Caco-2 (cell line): ENCODE measurements around the gene IL9. TPM values are rescaled to one million over a fixed set of nuclear protein-coding genes. Genes with fewer than 3 reads are reported as not detected.

Experiments used
- BruUV-seq: library from RNA; stranded (reverse); fragments of 400-500 nt; replicated peaks from 2 replicates; lab custom pipeline; 2021; lab: Mats Ljungman, UMichigan
- CTCF ChIA-PET: fragments of 300-600 bp; sonication (Branson Sonifier 250); formaldehyde crosslinking; loops from one replicate; lab custom pipeline; 2022; ENCODE audit warnings: antibody characterized with exemption; lab: Charles Lee
- POLR2A ChIA-PET: fragments of 300-600 bp; sonication (Branson Sonifier 250); formaldehyde crosslinking; loops from one replicate; lab custom pipeline; 2022; ENCODE audit warnings: antibody characterized with exemption; lab: Charles Lee
- DNase-seq, 2 experiments: peaks; one replicate each; pipeline versions ENCODE4 v3.0.0 to v3.0.0-alpha.2; 2020 to 2022
- H3K27me3 ChIP-seq: replicated peaks from 2 replicates; pipeline ENCODE4 v1.6.0; 2011; ENCODE audit warnings: low read length; ENCODE audit not compliant: control insufficient read depth, insufficient read depth
- H3K36me3 ChIP-seq: 2 replicates; pipeline ENCODE4 v1.5.1; 2011; ENCODE audit warnings: low read length; ENCODE audit not compliant: control insufficient read depth, insufficient read depth
- H3K4me1 ChIP-seq: fragments of 250-450 bp; sonication (Bioruptor Pico); 2 replicates; pipeline ENCODE4 v1.5.1; 2020; ENCODE audit warnings: mild to moderate bottlenecking
- H3K4me3 ChIP-seq: 2 replicates; pipeline ENCODE4 v1.5.1; 2011; ENCODE audit warnings: low read depth, mild to moderate bottlenecking, control low read depth, low read length
- H3K9me3 ChIP-seq: fragments of 250-450 bp; sonication (Bioruptor Pico); 2 replicates; pipeline ENCODE4 v1.5.1; 2020; ENCODE audit warnings: mild to moderate bottlenecking, moderate library complexity
- H3K27ac Mint-ChIP-seq: one replicate; pipeline ENCODE4 v1.8.0; 2022; ENCODE audit warnings: mixed read lengths; ENCODE audit not compliant: unreplicated experiment
- H3K27me3 Mint-ChIP-seq: one replicate; pipeline ENCODE4 v1.8.0; 2022; ENCODE audit warnings: mixed read lengths; ENCODE audit not compliant: insufficient read depth, unreplicated experiment
- H3K36me3 Mint-ChIP-seq: one replicate; pipeline ENCODE4 v1.8.0; 2022; ENCODE audit warnings: mild to moderate bottlenecking, mixed read lengths; ENCODE audit not compliant: insufficient read depth, unreplicated experiment
- H3K4me1 Mint-ChIP-seq: one replicate; pipeline ENCODE4 v1.8.0; 2022; ENCODE audit warnings: low read depth, mixed read lengths; ENCODE audit not compliant: unreplicated experiment
- H3K4me3 Mint-ChIP-seq: one replicate; pipeline ENCODE4 v1.8.0; 2022; ENCODE audit warnings: mild to moderate bottlenecking, moderate library complexity, mixed read lengths; ENCODE audit not compliant: unreplicated experiment
- H3K9me3 Mint-ChIP-seq: one replicate; pipeline ENCODE4 v1.8.0; 2022; ENCODE audit warnings: mixed read lengths; ENCODE audit not compliant: unreplicated experiment
- intact Hi-C: fragments of 100-400 bp; cut with micrococcal nuclease; formaldehyde crosslinking; loops from one replicate; pipeline ENCODE4 v1.10.0; 2022; ENCODE audit not compliant: unreplicated experiment
- total RNA-seq: library from RNA; stranded (reverse); gene quantifications from 2 replicates; pipeline ENCODE4 v1.2.3, GENCODE V29; 2022
- TF ChIP-seq, protein P1 (sequence below), 2 experiments: fragments of 200-600 bp in 1 of 2; IDR thresholded peaks; 1 replicate in 1 of 2; 2 replicates in 1 of 2; pipeline versions ENCODE4 v1.5.1 to v1.8.0; 2011 to 2022; ENCODE audit warnings: antibody characterized with exemption in 1 of 2, control low read depth in 1 of 2, inconsistent platforms in 1 of 2, low read depth in 1 of 2, low read length in 1 of 2, mild to moderate bottlenecking in 1 of 2, moderate library complexity in 1 of 2; ENCODE audit not compliant: insufficient read depth in 1 of 2, severe bottlenecking in 1 of 2, unreplicated experiment in 1 of 2

Gene IL9
- total RNA-seq, 1 experiment from 2014 or later = not detected

DNA sequence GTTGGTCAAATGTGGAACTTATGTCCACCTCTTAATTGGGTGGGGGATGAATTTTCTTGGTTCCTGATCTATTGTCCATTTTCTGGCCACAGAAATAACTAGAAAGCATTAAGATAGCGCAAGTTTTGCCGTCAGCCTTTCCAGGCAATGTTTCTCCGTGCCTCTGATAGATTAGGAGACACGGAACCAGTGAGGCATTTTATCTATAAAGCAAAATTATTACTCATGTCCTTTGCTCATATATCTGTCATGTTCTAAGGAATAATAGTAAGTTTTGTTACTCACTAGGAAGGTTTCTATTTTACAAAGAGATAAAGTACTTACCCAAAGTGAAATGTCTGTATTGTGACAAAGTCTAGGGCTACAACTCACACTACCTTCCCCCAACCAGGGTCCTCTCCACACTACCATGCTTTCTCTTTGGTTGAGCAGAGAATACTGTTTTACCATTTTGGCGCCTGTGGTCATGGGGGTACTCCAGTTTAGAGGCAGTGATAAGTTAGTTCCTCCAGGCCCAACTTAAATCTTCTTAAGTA, 19.9 kb upstream of the IL9 start:
- Histone ChIP-seq H3K9me3 (no peaks in the 10 kb centered on the region), H3K4me1 (no peaks in the 10 kb centered on the region), H3K27me3 (no peaks in the 10 kb centered on the region), H3K4me3 (no peak overlapping the region), H3K36me3 (no peaks in the 10 kb centered on the region)
- CTCF ChIA-PET = no interaction called here
- H3K27me3 Mint-ChIP-seq = peaks cover 22% of the 10 kb centered on the region
- H3K27ac Mint-ChIP-seq = no peak overlapping the region
- H3K4me3 Mint-ChIP-seq = no peak overlapping the region
- no TSS peak for BruUV-seq
- H3K36me3 Mint-ChIP-seq = no peaks in the 10 kb centered on the region
- POLR2A ChIA-PET = no interaction called here
- TF ChIP-seq, protein P1, sequence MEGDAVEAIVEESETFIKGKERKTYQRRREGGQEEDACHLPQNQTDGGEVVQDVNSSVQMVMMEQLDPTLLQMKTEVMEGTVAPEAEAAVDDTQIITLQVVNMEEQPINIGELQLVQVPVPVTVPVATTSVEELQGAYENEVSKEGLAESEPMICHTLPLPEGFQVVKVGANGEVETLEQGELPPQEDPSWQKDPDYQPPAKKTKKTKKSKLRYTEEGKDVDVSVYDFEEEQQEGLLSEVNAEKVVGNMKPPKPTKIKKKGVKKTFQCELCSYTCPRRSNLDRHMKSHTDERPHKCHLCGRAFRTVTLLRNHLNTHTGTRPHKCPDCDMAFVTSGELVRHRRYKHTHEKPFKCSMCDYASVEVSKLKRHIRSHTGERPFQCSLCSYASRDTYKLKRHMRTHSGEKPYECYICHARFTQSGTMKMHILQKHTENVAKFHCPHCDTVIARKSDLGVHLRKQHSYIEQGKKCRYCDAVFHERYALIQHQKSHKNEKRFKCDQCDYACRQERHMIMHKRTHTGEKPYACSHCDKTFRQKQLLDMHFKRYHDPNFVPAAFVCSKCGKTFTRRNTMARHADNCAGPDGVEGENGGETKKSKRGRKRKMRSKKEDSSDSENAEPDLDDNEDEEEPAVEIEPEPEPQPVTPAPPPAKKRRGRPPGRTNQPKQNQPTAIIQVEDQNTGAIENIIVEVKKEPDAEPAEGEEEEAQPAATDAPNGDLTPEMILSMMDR (IDR thresholded peaks at IDR 0.05; ENCODE audit: insufficient read depth in 1 of 2, low read depth in 1 of 2, low read length in 1 of 2, severe bottlenecking in 1 of 2, unreplicated experiment in 1 of 2) = no peak
- no peak for DNase-seq
- no peaks in the 10 kb centered on the region for H3K9me3 Mint-ChIP-seq
- peaks cover under 1% of the 10 kb centered on the region for H3K4me1 Mint-ChIP-seq
- intact Hi-C loops = no loop called here

DNA sequence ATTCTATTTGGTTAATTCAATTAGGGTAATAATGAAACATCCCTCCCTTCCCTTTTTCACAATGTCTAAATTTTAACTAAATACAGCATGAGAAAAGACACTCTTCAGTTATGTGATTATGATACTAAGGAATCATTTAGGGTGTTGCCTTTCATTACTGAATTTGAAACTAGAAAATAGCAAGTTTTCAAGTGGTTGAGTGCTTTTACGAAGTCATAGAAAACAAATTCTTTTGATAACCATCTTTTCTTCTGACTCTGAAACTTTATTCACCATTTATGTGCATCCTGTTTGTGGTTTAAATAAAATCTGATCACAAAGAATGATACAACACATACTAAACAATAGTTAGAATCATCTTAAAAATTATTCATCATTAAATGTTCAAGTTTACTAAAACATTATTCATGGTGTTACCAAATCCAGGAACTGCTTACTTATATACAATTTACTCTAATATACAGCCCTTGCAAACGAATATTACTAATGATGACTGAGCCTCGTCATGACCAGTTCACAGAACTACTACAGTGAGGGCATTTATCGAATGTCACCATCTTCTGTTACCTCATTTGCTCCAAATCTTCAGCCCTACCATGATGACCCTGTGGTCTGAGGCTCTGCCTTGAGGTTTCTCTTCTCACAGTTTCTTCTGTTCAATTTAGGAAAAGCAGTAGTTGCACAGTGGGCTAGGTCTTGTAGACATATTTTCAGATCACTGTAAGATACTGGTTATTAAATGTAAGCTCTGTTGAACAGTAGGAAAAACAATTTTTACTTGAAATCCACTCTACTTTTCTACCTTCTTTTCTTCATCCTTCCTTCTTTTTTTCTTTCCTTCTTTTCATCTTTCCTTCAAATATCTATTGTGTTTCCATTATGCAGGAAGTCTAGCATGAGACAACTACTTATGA, 18.3 kb upstream of the IL9 start:
- POLR2A ChIA-PET = no interaction called here
- intact Hi-C loops = no loop called here
- no peak for DNase-seq
- Mint-ChIP-seq H3K4me3 (no peak overlapping the region), H3K27me3 (peaks cover 22% of the 10 kb centered on the region), H3K4me1 (peaks cover 16% of the 10 kb centered on the region), H3K27ac (no peak overlapping the region), H3K9me3 (no peaks in the 10 kb centered on the region), H3K36me3 (no peaks in the 10 kb centered on the region)
- Histone ChIP-seq H3K36me3 (no peaks in the 10 kb centered on the region), H3K4me3 (no peak overlapping the region), H3K9me3 (no peaks in the 10 kb centered on the region), H3K4me1 (peaks cover 12% of the 10 kb centered on the region), H3K27me3 (no peaks in the 10 kb centered on the region)
- no TSS peak for BruUV-seq
- TF ChIP-seq, protein P1 (IDR thresholded peaks at IDR 0.05; ENCODE audit: insufficient read depth in 1 of 2, low read depth in 1 of 2, low read length in 1 of 2, severe bottlenecking in 1 of 2, unreplicated experiment in 1 of 2) = no peak
- CTCF ChIA-PET = no interaction called here

DNA sequence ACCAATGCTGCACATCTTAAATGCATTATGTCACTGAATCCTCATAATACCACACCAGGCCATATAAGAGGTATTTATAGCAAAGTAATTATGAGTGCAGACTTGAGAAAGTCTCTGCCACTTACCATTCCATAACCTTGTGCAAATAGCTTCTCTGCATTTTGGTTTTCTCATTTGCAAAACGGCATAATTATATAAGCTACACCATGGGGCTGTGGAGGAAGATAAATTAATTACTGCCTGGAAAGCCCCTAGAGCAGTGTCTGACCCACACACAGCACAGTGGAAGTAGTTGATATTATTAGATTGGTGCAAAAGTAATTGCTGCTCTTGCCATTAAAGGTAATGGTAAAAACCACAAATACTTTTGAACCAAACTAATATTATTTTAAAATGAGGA, 9.5 kb upstream of the IL9 start:
- TF ChIP-seq, protein P1 (IDR thresholded peaks at IDR 0.05; ENCODE audit: insufficient read depth in 1 of 2, low read depth in 1 of 2, low read length in 1 of 2, severe bottlenecking in 1 of 2, unreplicated experiment in 1 of 2) = no peak
- CTCF ChIA-PET = no interaction called here
- H3K4me1 ChIP-seq = peaks cover 33% of the 10 kb centered on the region
- H3K27me3 Mint-ChIP-seq = no peaks in the 10 kb centered on the region
- no peak overlapping the region for H3K4me3 ChIP-seq
- no peak for DNase-seq
- no peaks in the 10 kb centered on the region for H3K9me3 ChIP-seq
- no peaks in the 10 kb centered on the region; the same call in 1 of the 2 replicates for H3K27me3 ChIP-seq
- POLR2A ChIA-PET = no interaction called here
- H3K36me3 ChIP-seq = no peaks in the 10 kb centered on the region
- no peak overlapping the region for H3K27ac Mint-ChIP-seq
- no peak overlapping the region for H3K4me3 Mint-ChIP-seq
- BruUV-seq = no TSS peak
- peaks cover 25% of the 10 kb centered on the region for H3K4me1 Mint-ChIP-seq
- no peaks in the 10 kb centered on the region for H3K9me3 Mint-ChIP-seq
- intact Hi-C loops = no loop called here
- H3K36me3 Mint-ChIP-seq = no peaks in the 10 kb centered on the region
